ENCODE data around the gene AP4E1. TPM values are rescaled to one million over a fixed set of nuclear protein-coding genes. Genes with fewer than 3 reads are reported as not detected.
"Not testable (repeated sequence)": the region's sequence is repeated elsewhere in the genome, so short reads cannot be mapped to it uniquely, and the experiment has no call there.

The AP4E1 gene
- total RNA-seq, 6 donors from 2014 or later: 6.8 to 11.5 (median 9.4) TPM

- no peaks in the 10 kb centered on the region for H3K27me3 ChIP-seq
- peak in 1 of 2 donors; percentile 60 for DNase-seq
- peaks cover 21 to 43% (median 29%) of the 10 kb centered on the region in 4 donors for H3K4me1 ChIP-seq
Measured at GRCh38 chr15:50907601-50908208, 778 bp upstream of the AP4E1 start.

DNA sequence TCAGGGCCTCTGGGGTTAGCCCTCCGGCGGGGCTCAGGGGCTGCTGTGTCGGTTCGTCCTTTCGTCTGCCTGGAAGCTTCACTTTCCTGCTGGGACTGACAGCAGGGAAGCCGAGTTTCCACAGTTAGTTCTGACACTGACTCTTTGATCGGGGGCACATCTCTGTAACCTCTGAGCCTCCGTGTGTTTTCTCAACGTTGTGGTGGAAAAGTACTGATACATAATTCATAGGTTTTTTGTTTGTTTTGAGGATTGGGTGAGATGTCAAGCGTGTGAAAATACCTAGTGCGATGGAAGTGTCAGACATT lies 481 bp downstream of the AP4E1 start:
- ATAC-seq (ENCODE audit: low FRiP score in 2 of 2) (no peak), DNase-seq (no peak)
- 0 to 1% methylated on average over 11 of the region's 11 CpGs for WGBS, 2 donors
- no peaks in the 10 kb centered on the region for H3K9me3 ChIP-seq
- TF ChIP-seq EP300 (IDR thresholded peaks at IDR 0.05) (no peak), POLR2AphosphoS5 (IDR thresholded peaks at IDR 0.05) (no peak), CTCF (IDR thresholded peaks at IDR 0.05) (no peak), POLR2A (IDR thresholded peaks at IDR 0.05) (no peak)
- H3K4me3 ChIP-seq: peak overlapping the region; percentile 91 to 95 (median 94)
- no peaks in the 10 kb centered on the region for H3K27me3 ChIP-seq
- peaks cover 21 to 43% (median 29%) of the 10 kb centered on the region in 4 donors for H3K4me1 ChIP-seq
- peaks cover 0 to 26% (median 0%) of the 10 kb centered on the region in 4 donors for H3K36me3 ChIP-seq
- H3K27ac ChIP-seq: peak overlapping the region; percentile 91 to 96 (median 94)

More at GRCh38 chr15:50907601-50908208, 778 bp upstream of the AP4E1 start:
- peak overlapping the region; percentile 67 to 94 (median 92) for H3K4me3 ChIP-seq
- H3K36me3 ChIP-seq: peaks cover 0 to 19% (median 0%) of the 10 kb centered on the region in 4 donors
- H3K27ac ChIP-seq: peak overlapping the region; percentile 91 to 96 (median 94)
- TF ChIP-seq POLR2AphosphoS5 (IDR thresholded peaks at IDR 0.05) (no peak), CTCF (IDR thresholded peaks at IDR 0.05) (no peak), EP300 (IDR thresholded peaks at IDR 0.05) (no peak), POLR2A (IDR thresholded peaks at IDR 0.05) (no peak)
- WGBS, 2 donors: 1% methylated on average over 27 to 30 of the region's 31 CpGs
- peak; percentile 59 to 71 for ATAC-seq (ENCODE audit: low FRiP score in 2 of 2)
- H3K9me3 ChIP-seq: no peaks in the 10 kb centered on the region

DNA sequence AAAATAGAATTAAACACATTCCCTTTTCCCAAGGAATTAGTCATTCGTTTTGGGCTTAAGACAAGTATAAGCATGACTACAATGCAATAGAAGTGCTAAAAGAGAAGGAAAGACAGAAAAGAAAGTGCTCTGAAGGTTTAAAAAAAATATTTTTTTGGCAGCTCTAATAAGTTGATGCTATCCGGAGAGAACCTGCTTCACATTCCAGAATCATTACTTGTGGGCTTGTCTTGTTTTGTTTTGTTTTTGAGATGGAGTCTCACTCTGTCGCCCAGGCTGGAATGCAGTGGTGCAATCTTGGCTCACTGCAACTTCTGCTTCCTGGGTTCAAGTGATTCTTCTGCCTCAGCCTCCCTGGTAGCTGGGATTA lies 1.9 kb downstream of the AP4E1 start:
- DNase-seq, H3K27me3 ChIP-seq, H3K9me3 ChIP-seq: not testable (repeated sequence)
- Histone ChIP-seq H3K4me3 (peak overlapping the region in 1 of 4 donors; percentile 93), H3K36me3 (peaks cover 0 to 33% (median 2%) of the 10 kb centered on the region in 4 donors), H3K27ac (peak overlapping the region in 1 of 4 donors; percentile 21), H3K4me1 (peaks cover 21 to 43% (median 29%) of the 10 kb centered on the region in 4 donors)
- WGBS, 2 donors: 57 to 61% methylated on average over 3 of the region's 3 CpGs
- ATAC-seq (ENCODE audit: low FRiP score in 2 of 2): peak in 1 of 2 donors; percentile 68

DNA sequence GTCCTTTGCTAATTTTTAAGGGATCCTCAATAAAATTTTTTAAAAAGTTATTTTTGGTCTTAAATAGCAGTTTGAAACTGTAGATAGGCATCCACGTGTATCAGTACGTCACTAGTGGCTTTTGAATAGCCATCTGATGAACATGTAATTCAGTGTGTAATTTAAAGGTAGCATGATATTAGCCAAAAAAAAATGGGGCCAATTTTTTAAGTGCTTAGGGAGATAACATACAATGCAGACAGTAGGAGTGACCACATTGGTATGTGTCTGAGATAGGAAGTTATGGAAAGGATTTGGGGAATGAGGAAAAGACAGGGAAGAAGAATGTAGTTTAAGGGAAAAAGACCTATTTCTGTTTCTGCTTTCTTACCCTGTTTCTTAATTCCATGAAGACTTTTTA lies 2.5 kb downstream of the AP4E1 start:
- TF ChIP-seq POLR2A (IDR thresholded peaks at IDR 0.05) (no peak), CTCF (IDR thresholded peaks at IDR 0.05) (no peak), POLR2AphosphoS5 (IDR thresholded peaks at IDR 0.05) (no peak), EP300 (IDR thresholded peaks at IDR 0.05) (no peak)
- ATAC-seq (ENCODE audit: low FRiP score in 2 of 2) (peak in 1 of 2 donors; percentile 7), DNase-seq (no peak)
- Histone ChIP-seq H3K9me3 (no peaks in the 10 kb centered on the region), H3K4me1 (peaks cover 21 to 43% (median 29%) of the 10 kb centered on the region in 4 donors), H3K27me3 (no peaks in the 10 kb centered on the region), H3K36me3 (peaks cover 2 to 37% (median 6%) of the 10 kb centered on the region in 4 donors), H3K27ac (no peak overlapping the region), H3K4me3 (no peak overlapping the region)
- WGBS, 2 donors: 85 to 89% methylated on average over 2 of the region's 2 CpGs

- Histone ChIP-seq H3K4me1 (peaks cover 21 to 41% (median 29%) of the 10 kb centered on the region in 4 donors), H3K27me3 (no peaks in the 10 kb centered on the region), H3K9me3 (no peaks in the 10 kb centered on the region), H3K36me3 (peaks cover 5 to 43% (median 6%) of the 10 kb centered on the region in 4 donors), H3K27ac (no peak overlapping the region), H3K4me3 (no peak overlapping the region)
- TF ChIP-seq POLR2AphosphoS5 (IDR thresholded peaks at IDR 0.05) (no peak), CTCF (IDR thresholded peaks at IDR 0.05) (no peak), EP300 (IDR thresholded peaks at IDR 0.05) (no peak)
- 60 to 76% methylated on average over 5 of the region's 5 CpGs for WGBS, 2 donors
- DNase-seq (no peak), ATAC-seq (ENCODE audit: low FRiP score in 2 of 2) (peak in 1 of 2 donors; percentile 12)
Measured at GRCh38 chr15:50911621-50912020, 3.1 kb downstream of the AP4E1 start.
